ENCODE measurements around the gene MPRIP. TPM values are rescaled to one million over a fixed set of nuclear protein-coding genes. Genes with fewer than 3 reads are reported as not detected.

The MPRIP gene
- total and polyA plus RNA-seq, 5 experiments from 2014 or later = 16.9 to 234 (median 28.3) TPM

- Mint-ChIP-seq H3K27me3 (no peaks in the 10 kb centered on the region), H3K4me1 (peaks cover 7 to 41% (median 29%) of the 10 kb centered on the region in 4 donors), H3K36me3 (peaks cover 0 to 72% (median 7%) of the 10 kb centered on the region in 3 donors), H3K27ac (no peak overlapping the region), H3K9me3 (no peaks in the 10 kb centered on the region), H3K4me3 (no peak overlapping the region)
- POLR2A ChIA-PET = no interaction called here
- ATAC-seq = no peak
- DNase-seq = peak in 1 of 10 donors; percentile 16
These were observed 40.6 kb downstream of the MPRIP start for GRCh38 chr17:17082878-17083277.

GRCh38 chr17:17084317-17084835 is 42.1 kb downstream of the MPRIP start:
- peaks cover 22 to 52% (median 33%) of the 10 kb centered on the region in 4 donors for H3K4me1 Mint-ChIP-seq
- ATAC-seq = no peak
- no peaks in the 10 kb centered on the region for H3K27me3 Mint-ChIP-seq
- H3K27ac Mint-ChIP-seq = peak overlapping the region in 1 of 10 donors; percentile 40
- no peak overlapping the region for H3K4me3 Mint-ChIP-seq
- H3K9me3 Mint-ChIP-seq = no peaks in the 10 kb centered on the region
- DNase-seq = peak in 1 of 10 donors; percentile 16
- POLR2A ChIA-PET = no interaction called here
- peaks cover 0 to 68% (median 12%) of the 10 kb centered on the region in 3 donors for H3K36me3 Mint-ChIP-seq

- ATAC-seq (no peak), DNase-seq (peak in 1 of 10 donors; percentile 19)
- POLR2A ChIA-PET = no interaction called here
- H3K27ac Mint-ChIP-seq = peak overlapping the region in 1 of 10 donors; percentile 9
- H3K9me3 Mint-ChIP-seq = no peaks in the 10 kb centered on the region
- H3K4me1 Mint-ChIP-seq = peaks cover 27 to 55% (median 33%) of the 10 kb centered on the region in 4 donors
- H3K27me3 Mint-ChIP-seq = no peaks in the 10 kb centered on the region
- no peak overlapping the region for H3K4me3 Mint-ChIP-seq
- H3K36me3 Mint-ChIP-seq = peaks cover 0 to 70% (median 12%) of the 10 kb centered on the region in 3 donors
These were observed 42.7 kb downstream of the MPRIP start for GRCh38 chr17:17084941-17085340.

GRCh38 chr17:17086585-17086984 is 44.3 kb downstream of the MPRIP start:
- Mint-ChIP-seq H3K27me3 (no peaks in the 10 kb centered on the region), H3K36me3 (peaks cover 0 to 63% (median 12%) of the 10 kb centered on the region in 3 donors), H3K4me3 (no peak overlapping the region), H3K27ac (peak overlapping the region in 5 of 10 donors; percentile 47 to 84 (median 58)), H3K4me1 (peaks cover 24 to 49% (median 31%) of the 10 kb centered on the region in 4 donors), H3K9me3 (no peaks in the 10 kb centered on the region)
- DNase-seq (peak in 1 of 10 donors; percentile 4), ATAC-seq (no peak)
- POLR2A ChIA-PET = interaction anchor here (0.6 kb wide), 1 partner anchor 95 kb away, joined by 3 read pairs; no protein-coding TSS in a partner anchor

GRCh38 chr17:17087424-17088015 is 45.3 kb downstream of the MPRIP start:
- H3K4me3 Mint-ChIP-seq = peak overlapping the region in 1 of 10 donors; percentile 22

GRCh38 chr17:17088086-17088485 is 45.8 kb downstream of the MPRIP start:
- Mint-ChIP-seq H3K36me3 (peaks cover 0 to 52% (median 12%) of the 10 kb centered on the region in 3 donors), H3K9me3 (no peaks in the 10 kb centered on the region), H3K27ac (peak overlapping the region in 4 of 10 donors; percentile 2 to 43 (median 32)), H3K27me3 (no peaks in the 10 kb centered on the region), H3K4me3 (no peak overlapping the region), H3K4me1 (peaks cover 25 to 58% (median 40%) of the 10 kb centered on the region in 4 donors)
- no peak for ATAC-seq
- peak in 1 of 10 donors; percentile 32 for DNase-seq
- POLR2A ChIA-PET = no interaction called here

More at GRCh38 chr17:17087424-17088015, 45.3 kb downstream of the MPRIP start:
- peak in 1 of 10 donors; percentile 8 for DNase-seq
- H3K27ac Mint-ChIP-seq = peak overlapping the region in 5 of 10 donors; percentile 2 to 80 (median 34)
- H3K27me3 Mint-ChIP-seq = no peaks in the 10 kb centered on the region
- H3K9me3 Mint-ChIP-seq = no peaks in the 10 kb centered on the region
- peaks cover 0 to 57% (median 12%) of the 10 kb centered on the region in 3 donors for H3K36me3 Mint-ChIP-seq
- H3K4me1 Mint-ChIP-seq = peaks cover 28 to 56% (median 38%) of the 10 kb centered on the region in 4 donors
- POLR2A ChIA-PET = no interaction called here
- no peak for ATAC-seq

- Mint-ChIP-seq H3K4me3 (peak overlapping the region in 1 of 10 donors; percentile 19), H3K9me3 (no peaks in the 10 kb centered on the region), H3K4me1 (peaks cover 25 to 60% (median 44%) of the 10 kb centered on the region in 4 donors), H3K36me3 (peaks cover 0 to 45% (median 12%) of the 10 kb centered on the region in 3 donors), H3K27ac (peak overlapping the region in 7 of 10 donors; percentile 21 to 79 (median 58)), H3K27me3 (no peaks in the 10 kb centered on the region)
- POLR2A ChIA-PET = no interaction called here
- ATAC-seq (no peak), DNase-seq (peak in 1 of 10 donors; percentile 2)
These were observed 46.6 kb downstream of the MPRIP start for GRCh38 chr17:17088541-17089525.

GRCh38 chr17:17089796-17090641 is 47.8 kb downstream of the MPRIP start:
- peak overlapping the region in 1 of 10 donors; percentile 78 for H3K27ac Mint-ChIP-seq
- POLR2A ChIA-PET = no interaction called here
- H3K4me3 Mint-ChIP-seq = no peak overlapping the region
- H3K9me3 Mint-ChIP-seq = no peaks in the 10 kb centered on the region
- peaks cover 31 to 60% (median 52%) of the 10 kb centered on the region in 4 donors for H3K4me1 Mint-ChIP-seq
- H3K36me3 Mint-ChIP-seq = peaks cover 0 to 48% (median 12%) of the 10 kb centered on the region in 3 donors
- no peak for ATAC-seq
- DNase-seq = peak in 1 of 10 donors; percentile 46
- no peaks in the 10 kb centered on the region for H3K27me3 Mint-ChIP-seq

- Mint-ChIP-seq H3K4me3 (no peak overlapping the region), H3K36me3 (peaks cover 0 to 44% (median 8%) of the 10 kb centered on the region in 3 donors), H3K27ac (no peak overlapping the region), H3K4me1 (peaks cover 32 to 64% (median 50%) of the 10 kb centered on the region in 4 donors), H3K27me3 (no peaks in the 10 kb centered on the region), H3K9me3 (no peaks in the 10 kb centered on the region)
- ATAC-seq (no peak), DNase-seq (peak in 1 of 10 donors; percentile 26)
- POLR2A ChIA-PET = no interaction called here
These were observed 48.4 kb downstream of the MPRIP start for GRCh38 chr17:17090642-17091103.

- POLR2A ChIA-PET = no interaction called here
- H3K4me1 Mint-ChIP-seq = peaks cover 33 to 64% (median 51%) of the 10 kb centered on the region in 4 donors
- H3K4me3 Mint-ChIP-seq = no peak overlapping the region
- no peaks in the 10 kb centered on the region for H3K27me3 Mint-ChIP-seq
- no peak overlapping the region for H3K27ac Mint-ChIP-seq
- ATAC-seq (no peak), DNase-seq (peak in 1 of 10 donors; percentile 56)
- H3K36me3 Mint-ChIP-seq = peaks cover 0 to 45% (median 8%) of the 10 kb centered on the region in 3 donors
- H3K9me3 Mint-ChIP-seq = no peaks in the 10 kb centered on the region
These were observed 49.0 kb downstream of the MPRIP start for GRCh38 chr17:17091276-17091675.

- Mint-ChIP-seq H3K9me3 (no peaks in the 10 kb centered on the region), H3K4me3 (no peak overlapping the region), H3K4me1 (peaks cover 34 to 59% (median 47%) of the 10 kb centered on the region in 4 donors), H3K36me3 (peaks cover 0 to 47% (median 8%) of the 10 kb centered on the region in 3 donors), H3K27me3 (no peaks in the 10 kb centered on the region), H3K27ac (peak overlapping the region in 4 of 10 donors; percentile 11 to 88 (median 56))
- POLR2A ChIA-PET = no interaction called here
- ATAC-seq (no peak), DNase-seq (peak in 1 of 10 donors; percentile 38)
These were observed 49.8 kb downstream of the MPRIP start for GRCh38 chr17:17091856-17092756.

Measured in naive thymus-derived CD8-positive, alpha-beta T cell (primary cell).